Measurements from ENCODE around the gene TOB1. TPM values are rescaled to one million over a fixed set of nuclear protein-coding genes. Genes with fewer than 3 reads are reported as not detected.
"Not testable (repeated sequence)": the region's sequence is repeated elsewhere in the genome, so short reads cannot be mapped to it uniquely, and the experiment has no call there.

The TOB1 gene
- total RNA-seq, 1 donor from 2014 or later, result 101 TPM

- no peak overlapping the region for H3K27ac ChIP-seq (replicated peaks)
- no peak overlapping the region for H3K4me3 ChIP-seq
- no peak for TF ChIP-seq CTCF (IDR thresholded peaks at IDR 0.05; ENCODE audit: borderline replicate concordance)
- DNase-seq, result no peak
- no peaks in the 10 kb centered on the region for H3K9me3 ChIP-seq (replicated peaks)
- no peaks in the 10 kb centered on the region for H3K27me3 ChIP-seq (ENCODE audit: low read depth)
- no peaks in the 10 kb centered on the region for H3K36me3 ChIP-seq
- H3K4me1 ChIP-seq, result peaks cover 16% of the 10 kb centered on the region
- intact Hi-C loops (cut with micrococcal nuclease), result no loop called here
Measured at GRCh38 chr17:50899559-50900319, 33.6 kb upstream of the TOB1 start.

DNA sequence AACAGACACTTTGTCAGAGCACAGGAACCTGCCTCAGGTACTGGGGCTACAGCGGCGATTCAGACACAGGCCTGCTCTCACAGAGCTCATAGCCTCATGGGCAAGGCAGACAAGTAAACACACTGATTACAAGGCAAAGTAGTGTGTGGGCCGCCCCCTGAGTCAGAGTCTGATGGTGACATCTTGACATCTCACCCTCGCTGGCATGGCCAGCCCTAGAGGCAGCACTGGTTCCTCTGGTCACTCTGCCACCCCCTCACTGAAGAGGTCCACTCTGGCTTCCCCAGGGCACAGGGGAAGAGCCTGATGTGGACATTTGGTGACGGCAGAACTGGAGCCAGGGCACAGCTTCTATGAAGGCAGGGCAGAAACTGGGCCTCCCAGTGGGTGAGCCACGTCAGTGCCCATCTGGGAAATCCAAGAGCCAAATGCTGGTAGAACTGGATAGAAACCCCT, 32.9 kb upstream of the TOB1 start:
- intact Hi-C loops (cut with micrococcal nuclease), result no loop called here
- H3K27ac ChIP-seq (replicated peaks), result no peak overlapping the region
- no peak for TF ChIP-seq CTCF (IDR thresholded peaks at IDR 0.05; ENCODE audit: borderline replicate concordance)
- no peak overlapping the region for H3K4me3 ChIP-seq
- peaks cover 9% of the 10 kb centered on the region for H3K4me1 ChIP-seq
- H3K36me3 ChIP-seq, result no peaks in the 10 kb centered on the region
- DNase-seq, result no peak
- no peaks in the 10 kb centered on the region for H3K27me3 ChIP-seq (ENCODE audit: low read depth)
- no peaks in the 10 kb centered on the region for H3K9me3 ChIP-seq (replicated peaks)

DNA sequence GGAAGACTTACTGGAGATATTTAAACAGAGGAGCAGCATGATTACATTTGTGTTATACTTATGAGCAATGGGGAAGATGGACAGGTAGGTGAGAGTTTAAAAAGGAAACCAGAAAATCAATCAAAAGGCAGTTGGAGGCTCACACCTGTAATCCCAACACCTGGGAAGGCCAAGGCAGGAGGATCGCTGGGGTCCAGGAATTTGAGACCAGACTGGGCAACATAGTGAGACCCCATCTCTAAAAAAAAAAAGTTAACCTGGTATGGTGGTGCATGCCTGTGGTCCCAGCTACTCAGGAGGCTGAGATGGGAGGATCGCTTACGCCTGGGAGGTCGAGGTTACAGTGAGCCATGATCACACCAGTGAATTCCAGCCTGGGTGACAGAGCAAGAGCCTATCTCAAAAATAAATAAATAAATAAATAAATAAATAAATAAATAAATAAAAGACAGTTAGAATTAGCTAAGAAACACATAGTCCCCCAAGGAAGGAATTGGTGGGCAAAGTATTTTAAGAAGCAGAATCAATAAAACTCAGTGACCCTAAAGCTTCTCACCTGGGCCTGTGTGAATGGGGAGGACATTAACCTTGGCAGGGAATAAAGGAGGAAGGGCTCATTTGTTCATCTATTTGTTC, 32.3 kb upstream of the TOB1 start:
- no peaks in the 10 kb centered on the region for H3K9me3 ChIP-seq (replicated peaks)
- intact Hi-C loops (cut with micrococcal nuclease), result no loop called here
- no peak for DNase-seq
- H3K4me1 ChIP-seq, result peaks cover 4% of the 10 kb centered on the region
- H3K4me3 ChIP-seq, result no peak overlapping the region
- no peak overlapping the region for H3K27ac ChIP-seq (replicated peaks)
- no peaks in the 10 kb centered on the region for H3K27me3 ChIP-seq (ENCODE audit: low read depth)
- no peaks in the 10 kb centered on the region for H3K36me3 ChIP-seq
- no peak for TF ChIP-seq CTCF (IDR thresholded peaks at IDR 0.05; ENCODE audit: borderline replicate concordance)

DNA sequence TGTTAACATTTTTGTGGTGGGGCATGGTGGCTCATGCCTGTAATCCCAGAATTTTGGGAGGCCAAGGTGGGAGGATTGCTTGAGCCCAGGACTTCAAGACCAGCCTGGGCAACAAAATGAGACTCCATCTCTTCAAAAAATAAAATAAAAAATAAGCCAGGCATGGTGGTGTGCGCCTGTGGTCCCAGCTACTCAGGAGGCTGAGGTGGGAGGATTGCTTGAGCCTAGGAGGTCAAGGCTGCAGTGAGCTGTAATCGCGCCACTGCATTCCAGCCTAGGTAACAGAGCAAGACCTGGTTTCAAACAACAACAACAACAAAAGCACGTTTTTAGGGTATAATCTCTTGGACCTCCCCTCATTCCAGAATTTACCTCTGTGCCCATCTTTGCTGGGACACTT, 28.4 kb upstream of the TOB1 start:
- H3K9me3 ChIP-seq (replicated peaks); DNase-seq; H3K4me1 ChIP-seq; H3K27me3 ChIP-seq (ENCODE audit: low read depth); H3K36me3 ChIP-seq; H3K27ac ChIP-seq (replicated peaks); intact Hi-C loops (cut with micrococcal nuclease); H3K4me3 ChIP-seq: not testable (repeated sequence)

DNA sequence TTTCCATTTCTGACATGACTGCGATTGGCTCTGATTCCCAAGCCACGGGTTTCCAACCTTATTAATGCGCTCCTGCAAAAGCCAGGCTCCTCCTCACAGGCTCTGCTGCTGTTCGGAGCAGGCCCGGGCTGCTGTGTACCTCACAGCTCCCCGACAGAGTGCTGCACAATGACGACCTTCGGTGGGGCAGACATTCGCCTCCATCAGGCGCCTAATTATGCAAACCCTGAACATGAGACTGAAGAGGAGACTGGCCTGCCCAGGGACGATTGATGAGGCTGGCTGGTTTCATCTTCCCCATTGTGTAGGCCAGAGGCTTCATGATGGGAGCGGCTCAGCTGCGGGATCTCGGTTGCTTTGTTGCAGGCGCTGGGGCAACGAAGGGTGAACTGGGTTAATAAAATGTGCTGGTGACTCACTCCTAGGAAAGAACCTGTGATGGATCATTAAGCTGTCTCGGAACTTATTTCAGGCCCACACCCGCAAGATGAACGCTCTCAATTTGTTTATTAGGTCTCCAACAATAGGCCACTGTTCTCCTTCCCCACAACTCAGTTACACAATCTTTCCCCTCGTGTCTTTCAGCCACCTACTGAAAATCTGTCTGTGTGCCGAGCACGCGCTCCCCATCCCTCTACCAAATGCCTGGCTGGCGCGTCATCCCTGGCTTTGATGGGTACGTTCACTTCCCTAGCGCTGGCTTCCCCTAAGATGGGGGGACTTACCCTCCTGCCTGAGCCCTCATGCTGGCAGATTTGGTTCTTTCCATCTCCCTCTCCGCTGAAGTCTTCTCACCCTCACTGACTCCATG, 27.2 kb upstream of the TOB1 start:
- no peak for TF ChIP-seq CTCF (IDR thresholded peaks at IDR 0.05; ENCODE audit: borderline replicate concordance)
- Histone ChIP-seq H3K4me1 (peaks cover 6% of the 10 kb centered on the region), H3K27ac (replicated peaks) (no peak overlapping the region), H3K4me3 (no peak overlapping the region), H3K36me3 (no peaks in the 10 kb centered on the region), H3K9me3 (replicated peaks) (no peaks in the 10 kb centered on the region), H3K27me3 (ENCODE audit: low read depth) (no peaks in the 10 kb centered on the region)
- DNase-seq, result no peak
- intact Hi-C loops (cut with micrococcal nuclease), result no loop called here
